ENCODE measurements around the gene SND1.
A peak's percentile ranks its signal among the peaks of the same experiment; 100 is the strongest.

The SND1 gene

GRCh38 chr7:128132426-128133069 lies 480.6 kb downstream of the SND1 start:
- no peak overlapping the region for H3K23ac ChIP-seq (ENCODE audit: low read length in 2 of 2)
- no peak overlapping the region for H4K8ac ChIP-seq (ENCODE audit: low read length)
- no peak overlapping the region for H2BK15ac ChIP-seq (ENCODE audit: low read depth, poor library complexity, severe bottlenecking)
- no peak overlapping the region for H2BK120ac ChIP-seq (ENCODE audit: low read depth, low read length)
- no peak overlapping the region for H3K4me2 ChIP-seq (ENCODE audit: low read length, poor library complexity, severe bottlenecking)
- H3K14ac ChIP-seq (ENCODE audit: low read length in 2 of 2), result no peak overlapping the region
- no peak overlapping the region for H3K18ac ChIP-seq (ENCODE audit: low read depth in 1 of 2, low read length in 2 of 2)
- no peak overlapping the region for H2BK5ac ChIP-seq (ENCODE audit: low read depth, low read length, poor library complexity, severe bottlenecking)
- H3K27ac ChIP-seq (ENCODE audit: low read length, poor library complexity, severe bottlenecking), result no peak overlapping the region
- WGBS, result 89% methylated on average over 8 of the region's 9 CpGs
- H3K4me3 ChIP-seq (ENCODE audit: insufficient read depth in 1 of 2, low read depth in 1 of 2, low read length in 2 of 2), result no peak overlapping the region
- peaks cover 4% of the 10 kb centered on the region for H3K9me3 ChIP-seq (ENCODE audit: control insufficient read depth, low read length)
- H2AFZ ChIP-seq (ENCODE audit: low read depth, low read length), result no peak overlapping the region
- H3K9ac ChIP-seq (ENCODE audit: low read length), result no peak overlapping the region
- no peak for DNase-seq
- H3K79me1 ChIP-seq (replicated peaks; ENCODE audit: low read length, poor library complexity, severe bottlenecking), result no peaks in the 10 kb centered on the region
- H4K91ac ChIP-seq (ENCODE audit: low read length), result no peak overlapping the region
- peaks cover 67 to 85% of the 10 kb centered on the region in 2 experiments for H3K27me3 ChIP-seq (ENCODE audit: control insufficient read depth in 1 of 2, insufficient read depth in 1 of 2, low read length in 2 of 2)
- no peak overlapping the region for H2BK12ac ChIP-seq (ENCODE audit: low read length in 2 of 2)
- no peaks in the 10 kb centered on the region for H3K36me3 ChIP-seq (ENCODE audit: control insufficient read depth in 1 of 2, insufficient read depth in 2 of 2, low read depth in 1 of 2, low read length in 2 of 2)
- H3K4ac ChIP-seq (ENCODE audit: low read depth in 1 of 2, low read length in 2 of 2), result no peak overlapping the region
- peaks cover 13% of the 10 kb centered on the region for H3K4me1 ChIP-seq (ENCODE audit: control insufficient read depth, insufficient read depth, low read depth, low read length)
- H2AK5ac ChIP-seq (ENCODE audit: low read length, severe bottlenecking), result no peak overlapping the region

GRCh38 chr7:128135159-128135514 lies 483.1 kb downstream of the SND1 start:
- H3K27ac ChIP-seq (ENCODE audit: low read length, poor library complexity, severe bottlenecking), result no peak overlapping the region
- H2BK120ac ChIP-seq (ENCODE audit: low read depth, low read length), result peak overlapping the region; percentile 44
- H3K14ac ChIP-seq (ENCODE audit: low read length in 2 of 2), result no peak overlapping the region
- no peak overlapping the region for H4K8ac ChIP-seq (ENCODE audit: low read length)
- peak overlapping the region in 1 of 2 experiments; percentile 79 for H3K4me3 ChIP-seq (ENCODE audit: insufficient read depth in 1 of 2, low read depth in 1 of 2, low read length in 2 of 2)
- DNase-seq, result no peak
- no peak overlapping the region for H2AK5ac ChIP-seq (ENCODE audit: low read length, severe bottlenecking)
- H3K4ac ChIP-seq (ENCODE audit: low read depth in 1 of 2, low read length in 2 of 2), result no peak overlapping the region
- 21% methylated on average over 4 of the region's 6 CpGs for WGBS
- no peak overlapping the region for H2BK15ac ChIP-seq (ENCODE audit: low read depth, poor library complexity, severe bottlenecking)
- no peak overlapping the region for H2BK12ac ChIP-seq (ENCODE audit: low read length in 2 of 2)
- H3K79me1 ChIP-seq (replicated peaks; ENCODE audit: low read length, poor library complexity, severe bottlenecking), result no peaks in the 10 kb centered on the region
- H3K36me3 ChIP-seq (ENCODE audit: control insufficient read depth in 1 of 2, insufficient read depth in 2 of 2, low read depth in 1 of 2, low read length in 2 of 2), result no peaks in the 10 kb centered on the region
- H3K9ac ChIP-seq (ENCODE audit: low read length), result peak overlapping the region; percentile 69
- H3K4me1 ChIP-seq (ENCODE audit: control insufficient read depth, insufficient read depth, low read depth, low read length), result peaks cover 13% of the 10 kb centered on the region
- H2AFZ ChIP-seq (ENCODE audit: low read depth, low read length), result no peak overlapping the region
- no peak overlapping the region for H2BK5ac ChIP-seq (ENCODE audit: low read depth, low read length, poor library complexity, severe bottlenecking)
- H3K27me3 ChIP-seq (ENCODE audit: control insufficient read depth in 1 of 2, insufficient read depth in 1 of 2, low read length in 2 of 2), result peaks cover 63 to 84% of the 10 kb centered on the region in 2 experiments
- no peak overlapping the region for H3K18ac ChIP-seq (ENCODE audit: low read depth in 1 of 2, low read length in 2 of 2)
- H3K23ac ChIP-seq (ENCODE audit: low read length in 2 of 2), result no peak overlapping the region
- H4K91ac ChIP-seq (ENCODE audit: low read length), result no peak overlapping the region
- peaks cover 8% of the 10 kb centered on the region for H3K9me3 ChIP-seq (ENCODE audit: control insufficient read depth, low read length)
- H3K4me2 ChIP-seq (ENCODE audit: low read length, poor library complexity, severe bottlenecking), result peak overlapping the region; percentile 83

DNA sequence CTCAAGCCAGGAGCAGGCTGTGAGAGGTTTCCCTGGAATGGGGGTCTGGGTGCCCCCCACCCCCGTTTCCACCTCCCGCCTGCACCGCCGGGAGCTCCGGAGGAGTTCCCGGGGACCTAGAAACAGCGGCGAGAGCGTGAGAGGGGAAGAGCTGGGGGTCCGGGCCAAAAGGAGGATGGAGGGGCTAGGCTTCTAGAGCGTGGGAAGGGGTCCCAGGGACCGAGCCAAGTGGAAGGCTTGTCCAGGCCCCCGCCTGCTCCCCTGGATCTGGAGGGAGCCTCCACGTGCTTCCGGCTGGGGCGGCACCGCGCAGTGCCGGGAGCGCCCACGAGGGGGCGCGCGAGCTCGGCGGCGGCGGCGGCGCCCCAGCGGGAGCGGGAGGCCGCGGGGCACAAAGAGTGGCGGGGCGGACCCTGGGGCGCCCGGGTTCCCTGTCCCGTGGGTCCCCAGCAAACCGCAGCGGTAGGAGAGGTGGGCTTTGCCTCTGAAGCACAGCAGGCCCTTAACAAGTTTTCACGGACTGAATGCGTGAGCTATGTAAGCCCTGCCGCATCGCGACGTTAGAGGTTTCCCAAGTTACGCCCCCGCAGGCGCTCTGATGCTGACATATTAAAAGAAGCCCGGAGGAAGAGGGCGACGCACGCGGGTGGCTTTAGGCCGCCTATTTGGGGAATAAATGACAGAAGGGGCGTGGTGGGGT lies 483.7 kb downstream of the SND1 start:
- H3K18ac ChIP-seq (ENCODE audit: low read depth in 1 of 2, low read length in 2 of 2), result peak overlapping the region in 1 of 2 experiments; percentile 40
- DNase-seq, result peak; percentile 63
- peak overlapping the region; percentile 62 to 79 for H3K4me3 ChIP-seq (ENCODE audit: insufficient read depth in 1 of 2, low read depth in 1 of 2, low read length in 2 of 2)
- H2AK5ac ChIP-seq (ENCODE audit: low read length, severe bottlenecking), result no peak overlapping the region
- peaks cover 13% of the 10 kb centered on the region for H3K4me1 ChIP-seq (ENCODE audit: control insufficient read depth, insufficient read depth, low read depth, low read length)
- H3K27ac ChIP-seq (ENCODE audit: low read length, poor library complexity, severe bottlenecking), result no peak overlapping the region
- H2AFZ ChIP-seq (ENCODE audit: low read depth, low read length), result peak overlapping the region; percentile 77
- H2BK12ac ChIP-seq (ENCODE audit: low read length in 2 of 2), result peak overlapping the region in 1 of 2 experiments; percentile 16
- peak overlapping the region; percentile 69 for H3K9ac ChIP-seq (ENCODE audit: low read length)
- H3K79me1 ChIP-seq (replicated peaks; ENCODE audit: low read length, poor library complexity, severe bottlenecking), result no peaks in the 10 kb centered on the region
- H4K91ac ChIP-seq (ENCODE audit: low read length), result no peak overlapping the region
- no peak overlapping the region for H2BK15ac ChIP-seq (ENCODE audit: low read depth, poor library complexity, severe bottlenecking)
- H3K4me2 ChIP-seq (ENCODE audit: low read length, poor library complexity, severe bottlenecking), result peak overlapping the region; percentile 96
- WGBS, result 2% methylated on average over 52 of the region's 57 CpGs
- H3K36me3 ChIP-seq (ENCODE audit: control insufficient read depth in 1 of 2, insufficient read depth in 2 of 2, low read depth in 1 of 2, low read length in 2 of 2), result no peaks in the 10 kb centered on the region
- H3K9me3 ChIP-seq (ENCODE audit: control insufficient read depth, low read length), result peaks cover 12% of the 10 kb centered on the region
- peak overlapping the region; percentile 52 for H4K8ac ChIP-seq (ENCODE audit: low read length)
- H2BK120ac ChIP-seq (ENCODE audit: low read depth, low read length), result peak overlapping the region; percentile 44
- no peak overlapping the region for H3K23ac ChIP-seq (ENCODE audit: low read length in 2 of 2)
- peak overlapping the region in 1 of 2 experiments; percentile 86 for H3K14ac ChIP-seq (ENCODE audit: low read length in 2 of 2)
- H3K4ac ChIP-seq (ENCODE audit: low read depth in 1 of 2, low read length in 2 of 2), result no peak overlapping the region
- H3K27me3 ChIP-seq (ENCODE audit: control insufficient read depth in 1 of 2, insufficient read depth in 1 of 2, low read length in 2 of 2), result peaks cover 57 to 79% of the 10 kb centered on the region in 2 experiments
- no peak overlapping the region for H2BK5ac ChIP-seq (ENCODE audit: low read depth, low read length, poor library complexity, severe bottlenecking)

- no peak for DNase-seq
- peak overlapping the region; percentile 77 for H2AFZ ChIP-seq (ENCODE audit: low read depth, low read length)
- peak overlapping the region; percentile 39 for H4K8ac ChIP-seq (ENCODE audit: low read length)
- H2BK5ac ChIP-seq (ENCODE audit: low read depth, low read length, poor library complexity, severe bottlenecking), result no peak overlapping the region
- peak overlapping the region; percentile 69 for H3K9ac ChIP-seq (ENCODE audit: low read length)
- no peak overlapping the region for H2BK120ac ChIP-seq (ENCODE audit: low read depth, low read length)
- no peak overlapping the region for H2BK15ac ChIP-seq (ENCODE audit: low read depth, poor library complexity, severe bottlenecking)
- no peak overlapping the region for H4K91ac ChIP-seq (ENCODE audit: low read length)
- no peaks in the 10 kb centered on the region for H3K79me1 ChIP-seq (replicated peaks; ENCODE audit: low read length, poor library complexity, severe bottlenecking)
- peak overlapping the region in 1 of 2 experiments; percentile 40 for H3K18ac ChIP-seq (ENCODE audit: low read depth in 1 of 2, low read length in 2 of 2)
- H3K23ac ChIP-seq (ENCODE audit: low read length in 2 of 2), result peak overlapping the region in 1 of 2 experiments; percentile 89
- H3K4me2 ChIP-seq (ENCODE audit: low read length, poor library complexity, severe bottlenecking), result peak overlapping the region; percentile 96
- peaks cover 17% of the 10 kb centered on the region for H3K9me3 ChIP-seq (ENCODE audit: control insufficient read depth, low read length)
- no peak overlapping the region for H3K4ac ChIP-seq (ENCODE audit: low read depth in 1 of 2, low read length in 2 of 2)
- no peaks in the 10 kb centered on the region for H3K36me3 ChIP-seq (ENCODE audit: control insufficient read depth in 1 of 2, insufficient read depth in 2 of 2, low read depth in 1 of 2, low read length in 2 of 2)
- no peak overlapping the region for H3K27ac ChIP-seq (ENCODE audit: low read length, poor library complexity, severe bottlenecking)
- peak overlapping the region; percentile 62 to 79 for H3K4me3 ChIP-seq (ENCODE audit: insufficient read depth in 1 of 2, low read depth in 1 of 2, low read length in 2 of 2)
- H2BK12ac ChIP-seq (ENCODE audit: low read length in 2 of 2), result peak overlapping the region in 1 of 2 experiments; percentile 16
- no peak overlapping the region for H2AK5ac ChIP-seq (ENCODE audit: low read length, severe bottlenecking)
- peaks cover 13% of the 10 kb centered on the region for H3K4me1 ChIP-seq (ENCODE audit: control insufficient read depth, insufficient read depth, low read depth, low read length)
- peaks cover 56 to 78% of the 10 kb centered on the region in 2 experiments for H3K27me3 ChIP-seq (ENCODE audit: control insufficient read depth in 1 of 2, insufficient read depth in 1 of 2, low read length in 2 of 2)
- 6% methylated on average over 15 of the region's 22 CpGs for WGBS
- peak overlapping the region in 1 of 2 experiments; percentile 86 for H3K14ac ChIP-seq (ENCODE audit: low read length in 2 of 2)
Measured at GRCh38 chr7:128136215-128136597, 484.2 kb downstream of the SND1 start.
